SU-DHL-6 (cell line): Measurements from ENCODE around the gene GFOD1.

Experiments used
- CTCF ChIP-seq: fragments of 200-600 bp; sonication (generic); IDR thresholded peaks from one replicate; pipeline ENCODE4 v1.5.1; 2017; ENCODE audit warnings: antibody characterized with exemption, mild to moderate bottlenecking, low read length, moderate library complexity; ENCODE audit not compliant: insufficient read depth, poor library complexity, severe bottlenecking
- EZH2phosphoT487 ChIP-seq: fragments of 200-600 bp; sonication (generic), shearing (Covaris generic); conservative IDR thresholded peaks from 2 replicates; pipeline ENCODE4 v1.6.1; 2018; ENCODE audit warnings: mild to moderate bottlenecking, antibody characterized with exemption, low read length, moderate library complexity, mixed read lengths

GRCh38 chr6:13377054-13377758 is 110.2 kb downstream of the GFOD1 start:
- TF ChIP-seq CTCF (no peak), EZH2phosphoT487 (no peak)
